OCI-LY7 (cell line): ENCODE results near the gene NAA10. TPM values are rescaled to one million over a fixed set of nuclear protein-coding genes. Genes with fewer than 3 reads are reported as not detected.

Experiments
- BruUV-seq: library from RNA; stranded (reverse); fragments of 400-500 nt; replicated peaks from 2 replicates; lab custom pipeline; 2021; lab: Mats Ljungman, UMichigan
- CTCF ChIA-PET: fragments of 300-600 bp; sonication (Branson Sonifier 250); formaldehyde crosslinking; loops from one replicate; lab custom pipeline; 2022; ENCODE audit warnings: antibody characterized with exemption; ENCODE audit not compliant: unreplicated experiment; lab: Charles Lee
- POLR2A ChIA-PET: fragments of 300-600 bp; sonication (Branson Sonifier 250); formaldehyde crosslinking; loops from one replicate; lab custom pipeline; 2022; ENCODE audit warnings: antibody characterized with exemption; lab: Charles Lee
- DNase-seq: peaks from one replicate; pipeline ENCODE4 v3.0.0-alpha.2; 2015; ENCODE audit warnings: low spot score
- H2AFZ ChIP-seq: fragments of 200-600 bp; sonication (generic), shearing (Covaris generic); 2 replicates; pipeline ENCODE4 v1.6.1; 2014; ENCODE audit warnings: mild to moderate bottlenecking, antibody characterized with exemption, low read length, moderate library complexity
- H3K27ac ChIP-seq: fragments of 200-600 bp; sonication (generic); 2 replicates; pipeline ENCODE4 v1.5.1; 2014; ENCODE audit warnings: mixed run types, low read depth, mild to moderate bottlenecking, moderate library complexity, low read length, inconsistent platforms; ENCODE audit not compliant: poor library complexity, severe bottlenecking
- H3K36me3 ChIP-seq: fragments of 200-600 bp; sonication (generic); 2 replicates; pipeline ENCODE4 v1.6.1; 2014; ENCODE audit warnings: mild to moderate bottlenecking, antibody characterized with exemption, low read length, moderate library complexity, mixed read lengths; ENCODE audit not compliant: insufficient read depth
- H3K4me1 ChIP-seq: fragments of 200-600 bp; sonication (generic); 2 replicates; pipeline ENCODE4 v1.5.1; 2014; ENCODE audit warnings: mild to moderate bottlenecking, low read length; ENCODE audit not compliant: insufficient read depth, poor library complexity, severe bottlenecking
- H3K4me2 ChIP-seq: fragments of 200-600 bp; sonication (generic); 2 replicates; pipeline ENCODE4 v1.6.1; 2014; ENCODE audit warnings: mild to moderate bottlenecking, low read length
- H3K4me3 ChIP-seq: fragments of 200-600 bp; sonication (generic); 2 replicates; pipeline ENCODE4 v1.5.1; 2014; ENCODE audit warnings: mild to moderate bottlenecking, low read depth, low read length; ENCODE audit not compliant: poor library complexity, severe bottlenecking
- H3K79me2 ChIP-seq: fragments of 200-600 bp; sonication (generic); 2 replicates; pipeline ENCODE4 v1.6.1; 2016; ENCODE audit warnings: low read depth, mild to moderate bottlenecking, low read length, moderate library complexity, mixed read lengths; ENCODE audit not compliant: insufficient read depth
- H3K9me2 ChIP-seq: fragments of 200-600 bp; sonication (generic); 2 replicates; pipeline ENCODE4 v1.6.1; 2016; ENCODE audit warnings: mild to moderate bottlenecking, low read length, mixed read lengths; ENCODE audit not compliant: insufficient read depth
- H3K9me3 ChIP-seq: fragments of 200-600 bp; sonication (generic); 2 replicates; pipeline ENCODE4 v1.6.1; 2014; ENCODE audit warnings: mild to moderate bottlenecking, mixed run types, low read length, mixed read lengths
- H4K20me1 ChIP-seq: fragments of 200-600 bp; sonication (generic); 2 replicates; pipeline ENCODE4 v1.6.1; 2014; ENCODE audit warnings: mild to moderate bottlenecking, antibody characterized with exemption, low read length, moderate library complexity, mixed read lengths; ENCODE audit not compliant: insufficient read depth
- CTCF ChIP-seq: fragments of 200-600 bp; sonication (generic); conservative IDR thresholded peaks from 2 replicates; pipeline ENCODE4 v1.5.1; 2014; ENCODE audit warnings: mild to moderate bottlenecking, antibody characterized with exemption, low read length, moderate library complexity, mixed read lengths
- EZH2phosphoT487 ChIP-seq: fragments of 200-600 bp; sonication (generic); IDR thresholded peaks from 2 replicates; pipeline ENCODE4 v1.6.1; 2018; ENCODE audit warnings: low read depth, borderline replicate concordance, mild to moderate bottlenecking, mixed run types, antibody characterized with exemption, low read length, moderate library complexity, mixed read lengths
- intact Hi-C: fragments of 100-400 bp; cut with micrococcal nuclease; formaldehyde crosslinking; loops from one replicate; pipeline ENCODE4 v1.10.0; 2022; ENCODE audit not compliant: unreplicated experiment
- total RNA-seq, 2 experiments: library from RNA; depleted of rRNA in 1 of 2; stranded (reverse); fragments of >200 nt in 1 of 2; shearing (Covaris generic) in 1 of 2; gene quantifications; 2 replicates each; pipeline ENCODE4 v1.2.3, GENCODE V29; 2014 to 2022

Gene NAA10
- total RNA-seq, 2 experiments from 2014 or later = 82.7 to 105 TPM

- peaks cover 43% of the 10 kb centered on the region for H3K4me1 ChIP-seq
- no peaks in the 10 kb centered on the region for H4K20me1 ChIP-seq
- no peaks in the 10 kb centered on the region for H3K9me3 ChIP-seq
- intact Hi-C loops = no loop called here
- no peak overlapping the region for H3K4me3 ChIP-seq
- H3K4me2 ChIP-seq = no peak overlapping the region
- no peaks in the 10 kb centered on the region for H3K36me3 ChIP-seq
- BruUV-seq = no TSS peak
- POLR2A ChIA-PET = no interaction called here
- CTCF ChIA-PET = no interaction called here
- DNase-seq = no peak
- no peaks in the 10 kb centered on the region for H3K79me2 ChIP-seq
- H2AFZ ChIP-seq = no peak overlapping the region
- peak overlapping the region; percentile 65 for H3K27ac ChIP-seq
- H3K9me2 ChIP-seq = no peaks in the 10 kb centered on the region
- TF ChIP-seq EZH2phosphoT487 (no peak), CTCF (no peak)
Observed at GRCh38 chrX:153902385-153902784, 32.5 kb downstream of the NAA10 start.

DNA sequence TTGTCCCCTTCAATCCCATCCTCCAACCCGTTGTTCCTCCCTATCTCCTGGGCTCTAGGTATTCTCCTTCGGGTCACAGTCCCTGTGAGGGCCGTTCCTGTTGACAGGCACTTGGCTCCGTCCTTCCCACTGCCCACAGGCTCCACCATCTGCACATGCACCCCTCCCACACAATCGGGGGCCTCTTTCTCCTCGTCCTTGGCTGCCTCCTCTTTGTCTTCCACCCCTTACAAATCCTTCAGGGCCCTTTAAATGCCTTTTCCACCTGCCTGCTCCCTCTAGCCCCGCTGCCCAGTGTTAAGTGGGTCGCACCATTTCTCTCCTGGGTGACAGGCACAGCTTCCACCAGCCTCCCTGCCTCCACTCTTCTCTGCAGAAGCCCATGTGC, 33.1 kb downstream of the NAA10 start:
- intact Hi-C loops = no loop called here

More for the DNA sequence above, 33.1 kb downstream of the NAA10 start:
- Histone ChIP-seq H3K27ac (peak overlapping the region; percentile 65), H3K4me3 (no peak overlapping the region), H2AFZ (peak overlapping the region; percentile 5; the same call in 1 of the 2 replicates), H3K79me2 (no peaks in the 10 kb centered on the region), H3K4me2 (peak overlapping the region; percentile 48), H4K20me1 (no peaks in the 10 kb centered on the region), H3K9me2 (no peaks in the 10 kb centered on the region), H3K9me3 (no peaks in the 10 kb centered on the region), H3K4me1 (peaks cover 43% of the 10 kb centered on the region), H3K36me3 (no peaks in the 10 kb centered on the region)
- no TSS peak for BruUV-seq
- no peak for DNase-seq
- POLR2A ChIA-PET = no interaction called here
- no peak for TF ChIP-seq EZH2phosphoT487
- no peak for TF ChIP-seq CTCF
- CTCF ChIA-PET = no interaction called here
